ENCODE results near the gene BPHL.

BPHL gene

DNA sequence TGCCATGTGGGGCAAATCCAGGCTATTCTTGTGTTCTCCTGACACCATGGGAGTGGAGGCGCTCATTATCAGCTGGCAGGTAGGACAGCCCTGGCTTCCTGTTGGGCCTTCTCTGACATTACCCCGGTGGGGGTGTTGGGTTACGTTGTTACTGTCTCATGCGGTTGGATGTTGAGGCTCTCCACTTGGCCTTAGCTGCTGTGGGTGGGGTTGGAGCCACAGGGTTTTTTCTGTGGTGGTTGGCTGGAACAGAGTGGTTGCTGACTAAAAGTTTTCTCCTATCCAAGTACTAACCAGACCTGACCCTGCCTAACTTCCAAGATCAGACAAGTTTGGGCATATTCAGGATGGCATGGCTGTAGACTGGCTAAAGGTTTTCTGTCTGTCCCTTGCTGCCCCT lies 30.1 kb upstream of the BPHL start:
- DNase-seq (ENCODE audit: extremely low read depth, insufficient read length) = no peak
- peaks cover 7% of the 10 kb centered on the region for H3K36me3 ChIP-seq (ENCODE audit: control insufficient read depth, insufficient read depth, low read length)

GRCh38 chr6:3088968-3089367 lies 29.5 kb upstream of the BPHL start:
- Histone ChIP-seq H3K36me3 (ENCODE audit: control insufficient read depth, insufficient read depth, low read length) (peaks cover 7% of the 10 kb centered on the region), H3K4me3 (replicated peaks; ENCODE audit: low read depth, low read length) (no peak overlapping the region), H3K27me3 (replicated peaks; ENCODE audit: control insufficient read depth, insufficient read depth, low read length) (no peaks in the 10 kb centered on the region)
- DNase-seq (ENCODE audit: extremely low read depth, insufficient read length) = no peak
- no peak for TF ChIP-seq CTCF (IDR thresholded peaks at IDR 0.05; ENCODE audit: insufficient read depth, low read length, poor library complexity, severe bottlenecking)

More for the DNA sequence above, 30.1 kb upstream of the BPHL start:
- Histone ChIP-seq H3K4me3 (replicated peaks; ENCODE audit: low read depth, low read length) (no peak overlapping the region), H3K27me3 (replicated peaks; ENCODE audit: control insufficient read depth, insufficient read depth, low read length) (no peaks in the 10 kb centered on the region)
- TF ChIP-seq CTCF (IDR thresholded peaks at IDR 0.05; ENCODE audit: insufficient read depth, low read length, poor library complexity, severe bottlenecking) = no peak

DNA sequence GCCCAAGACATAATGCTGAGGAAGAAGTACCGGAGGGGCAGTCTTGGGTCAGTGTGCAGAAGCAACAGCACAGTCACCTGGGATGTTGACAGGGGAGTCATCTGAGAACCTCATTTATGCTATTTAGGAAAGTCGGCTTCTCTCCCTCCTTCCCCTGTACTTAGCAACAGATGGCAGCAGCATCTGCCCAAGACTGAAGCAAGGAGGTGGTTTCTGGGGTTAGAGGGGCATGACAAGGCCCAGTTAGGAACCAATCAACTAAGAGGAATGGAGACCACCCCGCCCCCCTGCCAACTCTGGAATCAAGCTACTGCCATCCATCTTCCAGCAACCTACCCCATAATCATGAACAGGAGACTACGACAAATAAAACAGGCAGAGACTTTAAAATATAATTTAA lies 28.5 kb upstream of the BPHL start:
- H3K4me3 ChIP-seq (replicated peaks; ENCODE audit: low read depth, low read length) = no peak overlapping the region
- no peak for DNase-seq (ENCODE audit: extremely low read depth, insufficient read length)
- no peaks in the 10 kb centered on the region for H3K27me3 ChIP-seq (replicated peaks; ENCODE audit: control insufficient read depth, insufficient read depth, low read length)
- no peak for TF ChIP-seq CTCF (IDR thresholded peaks at IDR 0.05; ENCODE audit: insufficient read depth, low read length, poor library complexity, severe bottlenecking)
- peaks cover 5% of the 10 kb centered on the region; the same call in 1 of the 2 replicates for H3K36me3 ChIP-seq (ENCODE audit: control insufficient read depth, insufficient read depth, low read length)

DNA sequence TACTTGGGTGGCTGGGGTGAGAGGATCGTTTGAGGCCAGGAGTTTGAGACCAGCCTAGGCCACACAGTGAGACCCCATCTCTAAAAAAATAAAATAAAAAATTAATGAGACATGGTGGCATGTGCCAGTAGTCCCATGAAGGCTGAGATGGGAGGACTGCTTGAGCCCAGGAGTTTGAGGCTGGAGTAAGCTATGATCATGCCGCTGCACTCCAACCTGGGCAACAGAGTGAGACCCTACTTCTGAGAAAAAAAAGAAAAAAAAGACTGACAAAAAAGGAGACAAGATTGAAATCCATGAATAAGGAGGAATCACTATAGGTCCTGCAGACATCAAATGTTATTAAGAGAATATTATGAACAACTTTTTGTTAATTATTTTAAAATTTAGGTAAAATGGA lies 23.7 kb upstream of the BPHL start:
- Histone ChIP-seq H3K4me3 (replicated peaks; ENCODE audit: low read depth, low read length) (no peak overlapping the region), H3K27me3 (replicated peaks; ENCODE audit: control insufficient read depth, insufficient read depth, low read length) (no peaks in the 10 kb centered on the region), H3K36me3 (ENCODE audit: control insufficient read depth, insufficient read depth, low read length) (peaks cover 5% of the 10 kb centered on the region; the same call in 1 of the 2 replicates)
- DNase-seq (ENCODE audit: extremely low read depth, insufficient read length) = no peak
- no peak for TF ChIP-seq CTCF (IDR thresholded peaks at IDR 0.05; ENCODE audit: insufficient read depth, low read length, poor library complexity, severe bottlenecking)

DNA sequence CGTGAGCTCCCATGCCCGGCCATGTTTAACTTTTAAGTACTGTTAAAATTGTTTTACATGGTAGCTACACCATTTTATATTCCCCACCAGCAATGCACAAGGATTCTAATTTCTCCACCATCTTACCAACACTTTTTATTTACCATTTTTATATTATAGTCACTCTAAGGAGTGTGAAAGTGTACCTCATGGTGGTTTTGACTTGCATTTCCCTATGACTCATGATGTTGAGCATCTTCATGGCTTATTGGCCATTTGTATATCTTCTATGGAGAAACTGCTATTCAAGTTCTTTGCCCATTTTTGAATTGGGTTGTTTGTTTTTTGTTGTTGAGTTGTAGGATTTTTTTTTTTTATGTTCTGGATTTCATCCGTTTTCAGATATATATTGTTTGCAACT lies 15.6 kb upstream of the BPHL start:
- Histone ChIP-seq H3K4me3 (replicated peaks; ENCODE audit: low read depth, low read length) (no peak overlapping the region), H3K36me3 (ENCODE audit: control insufficient read depth, insufficient read depth, low read length) (peaks cover 4% of the 10 kb centered on the region), H3K27me3 (replicated peaks; ENCODE audit: control insufficient read depth, insufficient read depth, low read length) (no peaks in the 10 kb centered on the region)
- DNase-seq (ENCODE audit: extremely low read depth, insufficient read length) = no peak
- no peak for TF ChIP-seq CTCF (IDR thresholded peaks at IDR 0.05; ENCODE audit: insufficient read depth, low read length, poor library complexity, severe bottlenecking)

DNA sequence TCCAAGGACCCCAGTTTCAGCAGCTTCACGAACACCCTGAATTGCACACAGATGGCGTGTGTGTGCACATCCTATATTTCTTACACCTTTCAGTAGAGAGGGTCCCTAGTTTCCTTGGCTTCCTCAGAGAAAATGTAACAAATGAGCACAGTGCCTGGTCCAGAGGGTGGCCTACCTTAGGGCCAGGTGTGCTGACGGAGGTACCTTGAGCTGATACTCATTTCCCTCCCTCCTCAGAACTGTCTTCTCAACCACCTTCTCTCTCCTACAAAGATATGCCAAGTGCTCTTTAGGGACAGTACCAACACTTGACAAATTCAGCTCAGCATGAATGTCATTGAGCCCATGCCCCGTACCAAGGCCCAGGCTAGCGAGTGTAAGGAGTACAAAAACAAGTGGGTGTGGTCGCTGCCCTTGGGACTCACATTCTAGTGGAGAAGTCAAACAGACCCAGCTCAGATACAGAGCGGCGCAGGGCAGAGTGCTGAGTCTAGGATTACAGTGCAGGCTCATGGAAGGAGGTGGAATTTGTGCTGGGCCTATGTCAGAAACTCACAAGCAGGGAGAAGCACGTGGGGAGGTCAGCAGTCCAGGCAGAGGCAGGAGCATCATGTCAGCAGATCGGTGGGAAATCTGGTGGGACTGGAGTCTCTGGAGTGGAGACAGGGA lies 9.6 kb upstream of the BPHL start:
- Histone ChIP-seq H3K27me3 (replicated peaks; ENCODE audit: control insufficient read depth, insufficient read depth, low read length) (no peaks in the 10 kb centered on the region), H3K36me3 (ENCODE audit: control insufficient read depth, insufficient read depth, low read length) (peaks cover 5% of the 10 kb centered on the region), H3K4me3 (replicated peaks; ENCODE audit: low read depth, low read length) (no peak overlapping the region)
- TF ChIP-seq CTCF (IDR thresholded peaks at IDR 0.05; ENCODE audit: insufficient read depth, low read length, poor library complexity, severe bottlenecking) = no peak
- no peak for DNase-seq (ENCODE audit: extremely low read depth, insufficient read length)
